Hepatic stellate cell (primary cell): Measurements from ENCODE around the gene CD180.
A peak's percentile ranks its signal among the peaks of the same experiment; 100 is the strongest.

ENCODE experiments used
- DNase-seq: peaks from one replicate; pipeline ENCODE4 v3.0.0; 2011; ENCODE audit warnings: low spot score

The CD180 gene

DNA sequence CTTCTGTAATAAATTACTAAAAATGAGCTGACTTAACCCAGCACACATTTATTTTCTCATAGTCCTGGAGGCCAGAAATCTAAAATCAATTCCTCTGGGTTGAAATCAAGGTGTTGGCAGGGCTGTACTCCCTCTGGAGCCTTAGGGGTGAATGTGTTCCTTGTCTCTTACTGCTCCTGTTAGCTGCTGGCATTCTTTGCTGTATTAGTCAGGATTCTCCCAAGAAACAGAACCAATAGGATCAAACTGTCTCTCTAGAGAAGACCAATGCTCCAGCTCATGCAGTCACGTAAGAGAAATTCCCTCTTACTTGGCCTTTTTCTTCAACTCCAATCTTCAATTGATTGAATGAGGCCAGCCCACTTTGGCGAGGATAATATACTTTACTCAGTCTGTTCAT lies 15.3 kb upstream of the CD180 start:
- DNase-seq = peak; percentile 44

GRCh38 chr5:67209141-67209771 lies 12.7 kb upstream of the CD180 start:
- peak; percentile 70 for DNase-seq

DNA sequence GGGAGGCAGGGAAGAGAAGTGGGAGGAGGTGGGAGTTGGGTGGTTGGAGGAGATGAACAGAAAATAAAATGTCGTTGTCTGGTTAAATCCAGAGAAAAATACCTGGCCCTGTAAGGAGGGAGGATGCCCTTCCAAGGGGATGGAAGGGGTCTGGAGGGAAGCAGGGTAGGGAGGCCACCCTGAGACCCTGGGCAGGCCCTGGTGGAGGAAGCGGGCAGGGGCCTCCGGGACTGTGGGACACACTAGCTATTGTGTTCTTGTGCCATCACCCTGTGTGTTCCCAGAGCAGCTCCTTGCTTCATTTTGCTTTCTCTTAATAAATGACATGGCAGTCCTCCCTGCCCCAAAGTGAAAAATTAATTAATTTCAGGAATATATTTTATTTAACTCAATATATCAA lies 11.8 kb upstream of the CD180 start:
- DNase-seq = no peak

DNA sequence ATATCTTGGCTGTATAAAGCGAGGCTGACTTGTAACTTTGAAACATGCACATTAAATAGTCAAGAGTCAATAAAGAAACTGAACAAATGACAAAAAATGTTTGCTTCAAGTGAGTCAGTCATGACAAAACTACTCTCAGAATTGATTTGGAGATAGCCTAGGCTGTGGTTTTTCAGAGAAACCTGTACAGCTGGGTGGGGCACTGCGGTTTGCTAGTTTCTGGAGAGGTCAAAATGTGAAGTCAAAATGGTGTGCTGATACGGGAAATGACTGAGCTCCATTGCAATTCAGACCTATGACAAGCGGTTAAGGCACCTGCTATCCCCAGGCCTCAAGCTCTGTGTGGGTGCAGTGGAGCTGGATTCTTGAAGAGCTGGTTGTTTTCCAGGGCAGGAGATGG lies 10.3 kb upstream of the CD180 start:
- peak; percentile 42 for DNase-seq

- no peak for DNase-seq
Observed at GRCh38 chr5:67206461-67206860, 9.9 kb upstream of the CD180 start.

DNA sequence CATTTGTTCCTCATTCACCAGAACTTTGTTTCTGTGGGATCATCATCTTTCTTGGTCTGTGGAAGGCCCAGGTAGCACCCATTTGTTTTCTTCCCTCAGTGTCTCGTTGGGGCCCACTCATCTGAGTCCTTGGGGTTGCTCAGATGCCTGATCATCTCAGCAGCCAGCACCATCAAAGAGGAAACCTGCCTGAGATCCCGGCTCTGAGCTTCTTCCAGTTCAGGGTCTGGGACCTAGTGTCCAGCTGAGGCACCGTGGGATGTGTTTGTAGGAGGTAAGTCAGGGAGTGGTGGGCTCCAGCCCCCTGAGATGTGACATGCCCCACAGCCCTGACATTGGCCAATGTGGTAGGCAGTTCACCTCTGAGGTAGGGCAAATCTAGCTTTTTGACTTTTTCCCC lies 9.4 kb upstream of the CD180 start:
- DNase-seq = no peak

DNA sequence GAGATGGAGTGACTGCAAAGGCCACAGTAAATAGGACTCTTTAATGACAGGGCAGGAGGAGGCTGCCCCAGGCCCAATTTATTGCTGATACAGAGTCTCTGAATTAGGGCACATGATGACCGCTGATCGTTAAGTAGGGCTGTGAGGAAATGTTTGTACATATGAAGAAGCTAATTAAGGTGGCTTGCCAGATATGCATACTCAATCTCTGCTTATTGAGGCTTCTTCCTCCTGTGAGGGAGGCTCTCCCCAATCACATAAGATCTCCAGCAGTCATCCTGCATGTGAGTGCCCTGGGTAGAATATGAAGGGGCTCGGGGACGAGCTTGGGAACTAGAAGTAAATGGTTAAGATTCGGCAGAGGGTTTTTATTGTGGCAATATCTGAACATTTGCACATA lies 8.2 kb upstream of the CD180 start:
- no peak for DNase-seq

DNA sequence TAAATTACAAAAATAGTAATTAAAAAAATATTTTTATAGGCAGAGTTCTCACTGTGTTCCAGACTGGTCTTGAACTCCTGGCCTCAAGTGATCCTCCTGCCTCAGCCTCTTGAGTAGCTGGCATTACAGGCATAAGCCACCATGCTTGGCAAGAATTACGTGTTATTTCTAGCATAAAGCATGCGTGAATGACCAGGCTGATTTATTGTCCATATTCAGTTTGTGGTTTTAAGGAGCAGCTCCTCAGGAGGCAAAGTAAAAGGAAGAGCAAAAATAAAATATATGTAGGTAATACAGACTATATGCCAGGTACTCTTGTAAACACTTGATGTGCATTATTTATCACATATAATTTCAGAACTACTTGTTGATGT lies 7.1 kb upstream of the CD180 start:
- no peak for DNase-seq

GRCh38 chr5:67202828-67203227 lies 6.2 kb upstream of the CD180 start:
- DNase-seq = no peak

DNA sequence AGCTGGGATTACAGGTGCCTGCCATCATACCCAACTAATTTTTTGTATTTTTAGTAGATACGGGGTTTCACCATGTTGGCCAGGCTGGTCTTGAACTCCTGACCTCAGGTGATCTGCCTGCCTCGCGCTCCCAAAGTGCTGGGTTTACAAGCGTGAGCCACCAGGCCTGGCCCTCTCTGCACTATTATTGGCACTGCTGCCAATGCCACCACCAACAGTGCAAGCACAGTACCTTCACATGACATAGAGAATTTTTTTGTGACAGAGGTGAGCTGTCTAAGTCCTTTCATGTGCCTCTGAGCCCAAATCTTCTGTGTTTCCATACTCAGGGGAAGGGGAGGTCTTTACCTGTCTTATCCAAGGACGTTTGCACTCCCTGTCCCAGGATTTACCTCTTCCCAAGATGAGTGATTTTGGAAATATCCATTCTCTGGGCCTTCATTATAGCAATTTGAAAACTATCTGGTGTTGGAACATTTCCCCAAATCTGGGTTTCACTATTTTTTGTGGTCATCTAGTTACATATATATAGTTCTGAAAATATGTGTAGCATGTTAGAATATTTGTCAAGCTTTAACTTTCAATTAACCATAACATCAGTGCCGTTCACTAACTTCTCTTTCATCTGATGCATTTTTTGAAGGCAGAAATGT lies 5.4 kb upstream of the CD180 start:
- no peak for DNase-seq

- no peak for DNase-seq
Observed at GRCh38 chr5:67200809-67201562, 4.4 kb upstream of the CD180 start.

DNA sequence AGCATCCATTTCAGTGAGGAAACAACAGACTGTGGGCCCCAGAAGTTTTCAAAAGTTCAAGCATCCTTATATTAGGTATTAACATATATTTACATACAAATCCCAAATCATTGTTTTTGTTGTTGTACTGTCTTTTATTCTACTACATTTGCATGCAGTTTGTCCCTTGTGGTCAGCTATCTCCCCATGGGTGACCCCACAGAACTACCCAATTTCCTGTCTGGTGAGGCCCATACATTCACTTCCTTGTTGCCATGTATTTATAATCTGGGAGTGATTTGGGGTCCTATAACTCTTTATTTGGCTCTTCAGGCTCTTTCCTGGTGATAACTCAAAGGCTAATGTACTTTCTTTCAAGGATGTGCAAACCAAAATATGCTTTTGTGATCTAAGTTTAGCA lies 3.3 kb upstream of the CD180 start:
- DNase-seq = no peak

DNA sequence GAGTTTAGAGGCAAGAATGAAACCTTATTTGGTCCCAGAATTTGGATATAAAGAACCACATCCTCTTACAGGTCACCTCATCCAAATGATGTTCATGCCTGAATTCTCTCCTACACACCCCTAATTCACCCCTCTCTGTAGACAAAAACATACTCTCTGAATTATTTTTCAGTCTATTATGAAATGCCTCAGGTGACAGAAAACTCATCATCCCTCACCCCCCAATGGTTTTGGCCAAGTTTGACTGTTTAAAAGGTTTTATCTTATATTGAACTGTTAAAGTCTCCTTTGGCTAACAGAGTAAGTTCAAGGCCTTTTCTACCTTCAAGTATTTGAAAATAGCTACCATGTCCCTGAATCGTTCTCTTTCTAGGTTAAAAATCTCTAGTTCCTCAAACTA lies 2.3 kb upstream of the CD180 start:
- DNase-seq = no peak

GRCh38 chr5:67197536-67197935 lies 937 bp upstream of the CD180 start:
- DNase-seq = no peak

GRCh38 chr5:67195406-67196275 lies 958 bp downstream of the CD180 start:
- DNase-seq = no peak

GRCh38 chr5:67194166-67194565 lies 2.4 kb downstream of the CD180 start:
- DNase-seq = no peak

GRCh38 chr5:67193439-67193807 lies 3.2 kb downstream of the CD180 start:
- DNase-seq = no peak

- DNase-seq = no peak
Observed at GRCh38 chr5:67192719-67193438, 3.7 kb downstream of the CD180 start.

- no peak for DNase-seq
Observed at GRCh38 chr5:67190861-67191260, 5.7 kb downstream of the CD180 start.

DNA sequence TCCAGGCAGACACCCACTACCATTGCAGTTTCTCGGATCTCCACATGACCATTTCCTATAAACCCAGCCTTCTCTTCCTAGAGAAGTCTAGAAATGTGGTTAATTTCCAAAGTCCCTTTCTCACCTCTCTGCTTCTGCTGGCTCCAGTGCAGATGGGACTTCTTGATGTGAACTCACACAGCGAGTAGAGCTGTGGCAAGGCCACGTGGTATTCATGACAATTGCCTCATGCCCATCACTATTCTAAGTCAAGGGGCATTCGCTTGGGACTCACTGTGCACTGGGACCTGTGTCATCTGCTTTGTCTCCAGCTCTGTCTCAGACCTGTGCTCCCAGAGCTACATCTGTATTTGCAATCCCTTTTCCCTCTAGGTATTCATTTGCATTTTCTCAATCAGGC lies 6.2 kb downstream of the CD180 start:
- DNase-seq = no peak

- DNase-seq = no peak
Observed at GRCh38 chr5:67189931-67190330, 6.7 kb downstream of the CD180 start.

- no peak for DNase-seq
Observed at GRCh38 chr5:67189079-67189354, 7.6 kb downstream of the CD180 start.
